Endometrium (tissue), 2 donors: ENCODE data around the gene AADACL4.

Source experiments
- FAIRE-seq: peaks from 2 replicates; lab custom pipeline; 2012; peaks lifted over from hg19 to GRCh38; lab: Jason Lieb, UNC
- donor health status: control.
- donor health status: control.

Gene AADACL4

DNA sequence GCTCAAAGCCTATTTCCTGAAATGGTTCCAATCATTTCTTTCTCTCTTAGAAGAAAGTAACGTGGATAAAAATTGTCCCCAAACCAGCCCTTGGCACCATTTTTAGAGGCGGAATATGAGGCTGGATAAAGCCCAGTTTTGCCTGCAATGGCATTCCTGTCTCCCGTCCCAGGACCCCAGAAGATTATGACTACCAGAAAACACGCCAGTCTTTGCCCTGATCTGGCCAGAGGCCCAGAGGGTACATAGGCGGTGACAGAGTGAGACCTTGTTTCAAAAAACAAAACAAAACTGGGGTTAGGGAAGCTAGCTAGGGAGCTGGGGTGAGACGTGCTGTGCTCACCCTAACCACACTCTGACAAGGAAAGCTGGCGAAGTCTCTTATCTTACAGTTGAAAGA, at the start of gene AADACL4:
Gene AADACL4 (plus strand): TSS at position 301 of the 400 bp plus-strand sequence. CDS start 462 bp downstream, outside the sequence.
- FAIRE-seq = no peak

DNA sequence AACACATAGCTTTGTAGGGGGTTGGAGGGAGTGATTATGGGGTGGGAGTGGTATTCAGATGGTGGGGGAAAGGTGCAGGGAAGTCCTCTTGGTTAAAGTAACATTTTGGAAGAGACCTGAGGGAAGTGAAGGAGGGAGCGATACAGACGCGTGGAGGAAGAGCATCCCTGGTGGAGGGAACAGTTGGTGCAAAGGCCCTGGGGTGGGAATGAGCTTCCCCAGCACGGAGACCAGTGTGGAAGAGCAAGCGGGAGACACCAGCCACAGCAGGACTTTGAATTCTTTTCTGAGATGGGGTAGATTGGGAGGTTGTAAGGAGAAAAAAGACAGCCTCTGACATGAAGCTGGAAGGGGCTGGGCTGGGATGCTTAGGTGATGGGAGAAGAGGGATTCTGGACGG, 49.4 kb upstream of the AADACL4 start:
- FAIRE-seq = no peak

- no peak for FAIRE-seq
Measured at GRCh38 chr1:12594966-12595756, 48.7 kb upstream of the AADACL4 start.

DNA sequence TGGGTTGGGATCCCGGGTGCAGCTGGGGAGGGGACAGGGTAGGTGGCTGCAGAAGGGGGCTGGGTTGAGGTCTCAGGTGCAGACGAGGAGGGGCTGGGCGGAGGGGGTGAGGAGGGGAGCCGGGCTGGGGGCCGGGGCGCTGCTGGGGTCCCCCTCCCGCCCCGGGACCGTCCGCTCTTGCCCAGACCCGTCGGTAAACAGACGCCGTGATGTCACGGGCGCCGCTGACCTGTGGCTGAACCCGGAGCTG, 48.2 kb upstream of the AADACL4 start:
- FAIRE-seq = no peak

- no peak for FAIRE-seq
Measured at GRCh38 chr1:12596007-12596821, 47.7 kb upstream of the AADACL4 start.

GRCh38 chr1:12597792-12598191, 46.1 kb upstream of the AADACL4 start:
- FAIRE-seq = no peak

- FAIRE-seq = no peak
Measured at GRCh38 chr1:12598974-12599373, 44.9 kb upstream of the AADACL4 start.

DNA sequence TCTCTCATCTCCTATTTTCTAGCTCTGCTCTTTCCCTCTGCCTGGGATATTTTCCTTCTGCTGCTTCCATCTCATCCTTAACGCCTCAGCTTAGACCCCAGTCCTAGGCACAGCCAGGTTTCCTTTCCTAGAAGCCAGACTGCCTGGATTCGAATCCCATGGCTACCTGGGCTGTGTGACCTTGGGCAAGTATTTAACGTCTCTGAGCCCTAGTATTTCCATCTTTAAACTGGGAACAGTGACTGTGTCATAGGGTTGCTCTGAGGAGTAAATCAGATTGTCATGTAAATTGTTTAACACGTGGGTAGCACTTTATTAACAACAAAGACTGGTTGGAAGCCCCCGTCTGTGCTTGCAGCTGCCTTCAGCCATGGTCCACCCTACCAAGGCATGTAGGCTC, 44.2 kb upstream of the AADACL4 start:
- FAIRE-seq = no peak

DNA sequence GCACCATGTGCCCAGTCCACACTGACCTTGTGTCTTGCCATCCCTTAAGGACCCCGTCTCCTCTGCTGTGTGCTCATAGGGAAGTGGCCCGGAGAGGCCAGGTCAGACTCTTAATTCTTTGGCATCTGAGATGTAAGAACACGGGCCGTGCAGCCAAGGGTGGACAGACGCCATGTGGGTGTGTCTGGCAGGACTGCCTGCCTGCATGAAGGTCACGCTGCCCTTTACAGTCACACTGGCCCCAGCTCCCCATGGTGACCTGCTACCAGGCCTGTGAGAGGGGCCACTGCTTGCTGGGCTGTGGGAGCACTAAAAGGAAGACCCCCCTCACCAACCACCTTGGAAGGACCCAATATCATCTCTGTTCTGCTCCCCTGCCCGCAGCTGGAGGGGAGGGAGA, 43.5 kb upstream of the AADACL4 start:
- no peak for FAIRE-seq

- no peak for FAIRE-seq
Measured at GRCh38 chr1:12600880-12601633, 42.8 kb upstream of the AADACL4 start.

- FAIRE-seq = no peak
Measured at GRCh38 chr1:12601700-12602658, 41.9 kb upstream of the AADACL4 start.

GRCh38 chr1:12602659-12603024, 41.2 kb upstream of the AADACL4 start:
- FAIRE-seq = no peak

DNA sequence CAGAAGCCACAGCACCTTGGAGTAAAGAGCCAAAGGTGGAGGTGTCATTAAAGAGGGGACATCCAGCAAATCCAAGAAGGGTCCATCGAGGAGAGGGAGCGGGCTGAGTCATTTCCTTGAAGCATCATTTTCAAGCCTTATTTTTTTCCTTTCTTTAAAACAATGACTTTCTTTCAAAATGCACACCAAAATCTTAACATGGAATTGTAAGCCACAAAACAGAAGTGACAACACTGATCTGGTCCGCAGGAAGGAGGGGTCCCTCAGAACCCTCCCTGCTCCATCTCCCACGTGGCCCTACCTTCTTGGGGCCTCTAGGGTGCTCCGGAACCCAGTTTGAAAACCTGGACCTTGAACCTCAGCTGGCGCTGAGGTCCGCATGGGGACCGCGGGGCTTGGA, 40.7 kb upstream of the AADACL4 start:
- FAIRE-seq = no peak

DNA sequence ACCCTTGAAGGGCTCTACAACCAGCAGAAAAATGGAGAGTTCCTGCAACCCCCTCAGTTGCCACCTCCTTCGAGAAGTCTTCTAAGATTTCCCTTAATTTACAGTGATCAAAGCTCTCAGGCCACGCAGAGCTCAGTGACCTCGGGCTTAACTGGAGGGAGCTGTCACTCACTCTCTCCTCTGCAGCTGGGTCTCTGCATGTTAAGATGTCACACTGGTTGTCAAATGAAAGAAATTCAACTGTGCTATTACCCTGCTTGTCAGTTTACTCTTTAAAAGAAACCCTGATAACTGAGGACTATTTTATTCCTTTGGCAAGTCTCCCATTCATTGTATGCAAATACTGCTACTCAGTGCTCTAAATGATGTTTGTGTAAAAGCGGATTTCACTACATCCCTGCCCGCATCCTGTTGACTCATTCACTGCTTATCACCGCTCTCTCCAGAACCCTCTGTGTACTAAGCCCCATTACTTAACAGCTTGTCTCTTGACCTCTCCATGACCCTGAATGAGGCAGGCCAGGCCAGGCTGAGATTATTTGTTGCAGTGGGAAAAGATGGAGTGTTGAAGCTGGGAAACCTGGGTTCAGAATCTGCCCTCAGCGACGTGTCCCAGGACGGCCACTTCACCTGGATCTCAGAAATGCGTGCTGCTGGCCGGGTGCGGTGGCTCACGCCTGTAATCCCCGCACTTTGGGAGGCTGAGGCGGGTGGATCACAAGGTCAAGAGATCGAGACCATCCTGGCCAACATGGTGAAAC, 39.6 kb upstream of the AADACL4 start:
- no peak for FAIRE-seq

DNA sequence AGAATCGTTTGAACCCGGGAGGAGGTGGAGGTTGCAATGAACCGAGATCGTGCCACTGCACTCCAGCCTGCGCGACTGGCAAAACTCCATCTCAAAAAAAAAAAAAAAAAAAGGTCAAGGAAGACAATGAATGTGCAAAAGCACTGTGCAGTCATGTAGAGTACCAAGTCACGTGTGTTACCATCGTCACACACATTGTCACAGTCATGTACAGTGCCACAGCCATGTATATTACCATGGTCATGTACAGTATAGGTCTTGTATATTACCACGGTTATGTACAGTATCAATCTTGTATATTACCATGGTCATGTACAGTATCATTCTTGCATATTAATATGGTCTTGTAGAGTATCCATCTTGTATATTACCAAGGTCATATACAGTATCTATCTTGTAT, 38.9 kb upstream of the AADACL4 start:
- no peak for FAIRE-seq

- no peak for FAIRE-seq
Measured at GRCh38 chr1:12607263-12607662, 36.6 kb upstream of the AADACL4 start.

DNA sequence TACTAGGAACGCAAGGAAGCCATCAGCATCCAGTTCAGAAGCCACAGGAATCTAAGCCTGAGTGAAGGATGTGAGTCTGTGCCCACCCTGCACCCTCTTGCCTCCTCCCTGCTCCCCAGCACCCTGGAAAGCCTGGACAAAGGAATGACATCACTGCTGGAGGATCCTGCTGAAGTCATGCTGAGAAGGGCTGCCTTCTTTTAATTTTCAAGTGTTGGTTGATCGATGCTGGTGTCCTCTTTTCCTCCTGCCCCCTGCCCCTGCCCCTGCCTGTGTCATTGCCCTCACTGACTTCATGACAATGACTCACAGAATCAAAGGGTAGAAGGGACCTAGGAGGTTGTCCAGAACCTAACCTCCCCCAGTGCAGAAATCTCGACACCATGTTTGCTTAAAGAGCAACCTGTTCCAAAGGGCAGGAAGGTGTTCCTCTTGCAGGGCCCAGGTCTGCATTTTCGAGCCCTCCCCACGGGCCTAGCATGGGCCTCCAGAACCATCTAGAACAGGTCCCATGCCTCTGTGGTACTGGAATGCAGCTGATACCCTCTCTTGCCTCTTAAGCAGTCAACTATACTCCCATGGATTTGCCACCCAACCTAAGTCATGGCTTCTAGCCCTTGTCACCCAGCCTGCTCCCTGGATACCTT, 35.5 kb upstream of the AADACL4 start:
- no peak for FAIRE-seq

DNA sequence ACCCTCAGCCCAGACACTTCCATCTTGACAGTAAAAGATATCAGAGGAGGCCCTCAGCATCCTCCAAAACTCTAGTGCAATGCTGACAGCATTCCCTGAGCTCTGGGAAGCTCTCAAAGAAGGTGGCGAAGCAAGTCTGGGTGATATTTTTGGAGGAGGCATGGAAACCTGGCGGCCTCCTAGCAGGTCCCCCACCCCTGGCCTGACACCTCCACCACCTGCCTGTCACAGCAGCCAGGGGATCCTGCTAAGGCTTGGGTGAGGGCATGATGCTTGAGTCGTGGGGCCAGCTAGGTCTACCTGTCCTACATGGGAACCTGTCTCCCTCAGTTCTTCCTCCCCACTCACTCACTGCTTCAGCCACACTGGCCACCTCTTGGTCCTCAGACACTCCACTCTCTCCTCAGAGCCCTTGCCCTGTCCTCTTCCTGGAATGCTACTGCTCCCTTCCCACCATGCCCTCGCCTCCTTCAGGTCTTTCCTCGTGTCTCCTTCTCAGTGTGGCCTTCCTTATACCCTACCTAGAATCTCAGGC, 34.3 kb upstream of the AADACL4 start:
- no peak for FAIRE-seq

GRCh38 chr1:12610305-12610935, 33.5 kb upstream of the AADACL4 start:
- FAIRE-seq = no peak

DNA sequence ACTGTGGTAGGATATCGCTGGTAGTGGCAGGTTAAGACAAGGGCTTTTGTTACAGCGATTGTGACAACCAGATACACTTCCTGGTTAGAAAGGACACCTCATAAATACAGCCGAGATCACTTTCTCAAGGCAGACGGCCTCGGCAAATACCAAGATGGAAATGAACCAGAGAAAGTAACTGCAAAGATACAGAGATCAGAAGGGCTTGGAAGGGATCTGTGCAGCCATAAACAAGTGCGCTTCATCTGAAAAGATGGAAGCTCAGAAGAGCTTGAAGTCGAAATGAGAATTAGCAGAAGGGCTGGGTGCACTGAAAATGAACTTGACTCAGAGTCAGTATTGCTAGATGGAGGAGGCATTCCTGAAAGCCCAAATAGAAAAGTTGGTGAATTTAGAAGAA, 32.9 kb upstream of the AADACL4 start:
- FAIRE-seq = no peak
